ENCODE data around the gene RYR2.

Gene RYR2

GRCh38 chr1:237852342-237852741 lies 810.4 kb downstream of the RYR2 start:
- no peak for TF ChIP-seq CTCF (IDR thresholded peaks at IDR 0.05; ENCODE audit: low read depth, low read length)
- H3K4me3 ChIP-seq (replicated peaks in 1 of 2; ENCODE audit: low read depth in 2 of 2, low read length in 2 of 2): no peak overlapping the region

GRCh38 chr1:237857455-237857854 lies 815.5 kb downstream of the RYR2 start:
- TF ChIP-seq CTCF (IDR thresholded peaks at IDR 0.05; ENCODE audit: low read depth, low read length): no peak
- H3K4me3 ChIP-seq (replicated peaks in 1 of 2; ENCODE audit: low read depth in 2 of 2, low read length in 2 of 2): no peak overlapping the region
- no peak for DNase-seq (ENCODE audit: low read depth in 2 of 2)

More at GRCh38 chr1:237852342-237852741, 810.4 kb downstream of the RYR2 start:
- no peak for DNase-seq (ENCODE audit: low read depth in 2 of 2)

- no peak overlapping the region for H3K4me3 ChIP-seq (replicated peaks in 1 of 2; ENCODE audit: low read depth in 2 of 2, low read length in 2 of 2)
- TF ChIP-seq CTCF (IDR thresholded peaks at IDR 0.05; ENCODE audit: low read depth, low read length): no peak
- DNase-seq (ENCODE audit: low read depth in 2 of 2): no peak
These were observed 817.0 kb downstream of the RYR2 start for GRCh38 chr1:237858992-237859391.

GRCh38 chr1:237861944-237862343 lies 820.0 kb downstream of the RYR2 start:
- DNase-seq (ENCODE audit: low read depth in 2 of 2): no peak
- TF ChIP-seq CTCF (IDR thresholded peaks at IDR 0.05; ENCODE audit: low read depth, low read length): no peak
- H3K4me3 ChIP-seq (replicated peaks in 1 of 2; ENCODE audit: low read depth in 2 of 2, low read length in 2 of 2): no peak overlapping the region

- H3K4me3 ChIP-seq (replicated peaks in 1 of 2; ENCODE audit: low read depth in 2 of 2, low read length in 2 of 2): no peak overlapping the region
- DNase-seq (ENCODE audit: low read depth in 2 of 2): no peak
- TF ChIP-seq CTCF (IDR thresholded peaks at IDR 0.05; ENCODE audit: low read depth, low read length): no peak
These were observed 821.2 kb downstream of the RYR2 start for GRCh38 chr1:237863234-237863633.

GRCh38 chr1:237864338-237865244 lies 822.6 kb downstream of the RYR2 start:
- TF ChIP-seq CTCF (IDR thresholded peaks at IDR 0.05; ENCODE audit: low read depth, low read length): peak; percentile 70
- no peak overlapping the region for H3K4me3 ChIP-seq (replicated peaks in 1 of 2; ENCODE audit: low read depth in 2 of 2, low read length in 2 of 2)
- DNase-seq (ENCODE audit: low read depth in 2 of 2): peak; percentile 7 to 24

All from cardiac fibroblast (primary cell).